Brain microvascular endothelial cell (primary cell): ENCODE measurements around the gene KAT6B.

ENCODE experiments used
- DNase-seq: peaks from one replicate; pipeline ENCODE4 v3.0.0-alpha.2; 2020
- H3K27ac ChIP-seq: fragments of 250-450 bp; sonication (Bioruptor Pico); 2 replicates; pipeline ENCODE4 v1.5.1; 2020; ENCODE audit warnings: mild to moderate bottlenecking, moderate library complexity
- H3K27me3 ChIP-seq: fragments of 250-450 bp; sonication (Bioruptor Pico); replicated peaks from 2 replicates; pipeline ENCODE4 v1.5.1; 2020; ENCODE audit warnings: mild to moderate bottlenecking
- H3K36me3 ChIP-seq: fragments of 250-450 bp; sonication (Bioruptor Pico); replicated peaks from 2 replicates; pipeline ENCODE4 v1.5.1; 2020; ENCODE audit warnings: mild to moderate bottlenecking
- H3K4me3 ChIP-seq: 2 replicates; pipeline ENCODE4 v1.5.1; 2011; ENCODE audit warnings: low read depth, mild to moderate bottlenecking, control low read depth, low read length, moderate library complexity
- in situ Hi-C: cut with HindIII; loops from 2 replicates; pipeline ENCODE4 v1.10.0; 2017; ENCODE audit warnings: low sequenced_read_pairs, low pct_ligation_motif_present
- TF ChIP-seq, protein P1 (sequence below): IDR thresholded peaks from 2 replicates; pipeline ENCODE4 v1.5.1; 2011; ENCODE audit warnings: low read depth, mild to moderate bottlenecking, moderate library complexity, low read length, control low read depth, inconsistent platforms; ENCODE audit errors: missing control alignments

Gene KAT6B

DNA sequence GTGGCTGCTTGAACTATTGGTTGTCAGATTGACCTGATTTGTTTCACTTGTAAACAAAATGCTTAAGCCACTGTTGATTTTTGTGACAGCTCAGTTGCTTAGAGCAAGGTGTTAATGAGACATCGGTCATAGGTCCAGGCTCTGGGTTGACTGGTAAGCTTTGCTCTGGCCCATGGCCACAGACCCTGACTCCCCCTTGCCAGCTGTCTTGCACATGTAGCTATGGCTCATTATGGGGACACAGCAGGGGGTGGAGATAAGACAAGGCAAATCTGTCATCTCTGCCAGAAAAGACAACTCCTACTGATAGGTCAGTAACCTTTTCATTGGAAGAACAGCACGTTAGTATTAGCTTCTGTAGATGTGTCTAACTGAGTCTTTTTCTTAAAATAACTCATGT, 95.3 kb downstream of the KAT6B start:
- H3K4me3 ChIP-seq, result no peak overlapping the region
- TF ChIP-seq, protein P1, sequence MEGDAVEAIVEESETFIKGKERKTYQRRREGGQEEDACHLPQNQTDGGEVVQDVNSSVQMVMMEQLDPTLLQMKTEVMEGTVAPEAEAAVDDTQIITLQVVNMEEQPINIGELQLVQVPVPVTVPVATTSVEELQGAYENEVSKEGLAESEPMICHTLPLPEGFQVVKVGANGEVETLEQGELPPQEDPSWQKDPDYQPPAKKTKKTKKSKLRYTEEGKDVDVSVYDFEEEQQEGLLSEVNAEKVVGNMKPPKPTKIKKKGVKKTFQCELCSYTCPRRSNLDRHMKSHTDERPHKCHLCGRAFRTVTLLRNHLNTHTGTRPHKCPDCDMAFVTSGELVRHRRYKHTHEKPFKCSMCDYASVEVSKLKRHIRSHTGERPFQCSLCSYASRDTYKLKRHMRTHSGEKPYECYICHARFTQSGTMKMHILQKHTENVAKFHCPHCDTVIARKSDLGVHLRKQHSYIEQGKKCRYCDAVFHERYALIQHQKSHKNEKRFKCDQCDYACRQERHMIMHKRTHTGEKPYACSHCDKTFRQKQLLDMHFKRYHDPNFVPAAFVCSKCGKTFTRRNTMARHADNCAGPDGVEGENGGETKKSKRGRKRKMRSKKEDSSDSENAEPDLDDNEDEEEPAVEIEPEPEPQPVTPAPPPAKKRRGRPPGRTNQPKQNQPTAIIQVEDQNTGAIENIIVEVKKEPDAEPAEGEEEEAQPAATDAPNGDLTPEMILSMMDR, result no peak
- DNase-seq, result peak; percentile 73
- no peak overlapping the region for H3K27ac ChIP-seq
- in situ Hi-C loops, result no loop called here
- H3K27me3 ChIP-seq, result no peaks in the 10 kb centered on the region
- H3K36me3 ChIP-seq, result no peaks in the 10 kb centered on the region

DNA sequence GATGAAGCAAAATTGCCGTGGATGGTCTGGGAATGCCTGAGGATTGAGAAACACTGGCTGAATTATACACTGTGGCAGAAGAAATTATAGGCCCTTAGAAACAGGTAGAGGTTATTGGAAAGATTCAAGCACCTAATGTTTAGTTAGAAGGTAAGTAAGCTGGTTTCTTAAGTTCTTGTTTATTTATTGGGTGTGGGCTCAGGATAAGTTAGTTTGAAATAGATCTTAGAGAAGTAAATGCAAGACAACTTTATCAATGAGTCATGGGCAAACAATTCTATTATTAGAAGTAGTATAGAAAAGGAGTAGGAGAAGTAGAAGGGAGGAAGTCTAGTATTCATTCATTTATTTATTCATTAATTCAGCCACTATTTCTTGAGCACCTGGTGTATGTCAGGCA, 96.5 kb downstream of the KAT6B start:
- Histone ChIP-seq H3K4me3 (no peak overlapping the region), H3K27me3 (no peaks in the 10 kb centered on the region), H3K27ac (no peak overlapping the region), H3K36me3 (no peaks in the 10 kb centered on the region)
- DNase-seq, result no peak
- in situ Hi-C loops, result no loop called here
- TF ChIP-seq, protein P1, result no peak

DNA sequence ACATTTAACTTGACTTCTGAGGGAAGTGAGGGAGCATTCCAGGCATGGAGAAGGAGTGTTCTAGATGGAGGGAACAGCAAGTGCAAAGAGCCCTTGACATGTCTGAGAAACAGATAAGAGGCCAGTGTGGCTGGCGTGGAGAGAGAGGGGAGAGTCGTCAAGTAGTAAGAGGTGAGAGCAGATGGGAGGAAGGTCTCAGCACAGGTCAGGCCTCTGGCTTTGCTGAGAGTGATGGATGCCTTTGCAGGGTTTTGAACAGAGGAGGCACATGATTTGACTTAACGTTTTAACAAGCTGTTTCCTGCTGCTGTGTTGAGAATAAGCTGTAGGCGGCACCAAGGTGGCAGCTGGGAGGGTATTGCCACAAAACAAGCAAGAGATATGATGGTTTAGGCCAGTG, 97.2 kb downstream of the KAT6B start:
- in situ Hi-C loops, result no loop called here
- Histone ChIP-seq H3K4me3 (no peak overlapping the region), H3K27ac (no peak overlapping the region), H3K36me3 (no peaks in the 10 kb centered on the region), H3K27me3 (no peaks in the 10 kb centered on the region)
- TF ChIP-seq, protein P1, result no peak
- no peak for DNase-seq

DNA sequence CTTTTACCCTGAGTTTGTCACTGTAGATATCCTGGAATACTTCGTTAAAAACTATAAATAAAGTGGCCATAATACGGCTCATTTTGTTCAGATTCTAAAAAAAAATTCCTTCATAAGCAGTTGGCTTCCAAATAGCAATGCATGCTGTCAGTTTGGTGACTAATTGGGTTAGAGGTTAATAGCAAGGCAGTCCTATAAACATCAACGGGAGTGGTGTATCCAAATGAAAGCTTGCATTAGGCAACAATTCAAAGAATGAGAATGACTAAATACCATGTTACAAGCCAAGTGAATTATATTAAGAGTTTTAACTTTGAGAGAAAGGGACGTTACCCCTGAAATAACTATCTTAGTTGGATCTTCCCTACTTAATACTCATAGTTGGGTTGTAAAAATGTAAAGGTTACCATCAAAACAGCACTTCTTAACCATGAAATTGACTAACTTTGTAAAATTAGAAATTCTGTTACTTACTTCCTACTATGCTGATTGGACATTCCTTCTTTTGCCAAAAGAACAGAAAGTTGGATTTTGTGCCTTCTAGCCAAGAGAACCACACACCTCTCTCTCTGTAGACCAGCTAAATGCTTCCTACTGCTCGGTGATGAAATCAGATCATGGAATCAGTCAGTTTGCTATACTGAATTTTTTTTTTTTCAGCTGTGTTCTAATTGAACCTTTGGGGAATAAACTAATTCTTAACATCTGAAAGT, 98.0 kb downstream of the KAT6B start:
- no peaks in the 10 kb centered on the region for H3K27me3 ChIP-seq
- H3K27ac ChIP-seq, result peak overlapping the region; percentile 27
- H3K4me3 ChIP-seq, result no peak overlapping the region
- TF ChIP-seq, protein P1, result no peak
- peak; percentile 55 for DNase-seq
- in situ Hi-C loops, result no loop called here
- H3K36me3 ChIP-seq, result no peaks in the 10 kb centered on the region

DNA sequence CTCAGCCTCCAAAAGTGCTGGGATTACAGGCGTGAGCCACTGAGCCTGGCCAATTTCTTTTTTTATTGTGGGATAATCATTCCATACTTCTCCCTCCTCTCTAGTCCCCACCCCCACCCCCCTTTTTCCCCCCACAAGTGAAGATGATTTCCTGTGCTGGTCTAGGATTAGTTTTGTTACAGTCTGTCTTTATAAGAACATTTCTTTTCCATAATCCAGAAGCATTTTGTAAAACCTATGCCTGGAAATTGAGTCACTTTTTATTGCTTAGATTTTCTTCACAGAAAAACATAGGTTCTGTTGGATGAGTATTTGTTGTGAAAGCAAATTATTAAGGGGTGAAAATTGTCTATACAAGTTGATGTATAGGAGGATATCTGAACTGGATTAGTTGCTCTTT, 98.9 kb downstream of the KAT6B start:
- Histone ChIP-seq H3K4me3 (no peak overlapping the region), H3K27ac (no peak overlapping the region), H3K36me3 (no peaks in the 10 kb centered on the region), H3K27me3 (no peaks in the 10 kb centered on the region)
- no peak for DNase-seq
- in situ Hi-C loops, result no loop called here
- TF ChIP-seq, protein P1, result no peak

DNA sequence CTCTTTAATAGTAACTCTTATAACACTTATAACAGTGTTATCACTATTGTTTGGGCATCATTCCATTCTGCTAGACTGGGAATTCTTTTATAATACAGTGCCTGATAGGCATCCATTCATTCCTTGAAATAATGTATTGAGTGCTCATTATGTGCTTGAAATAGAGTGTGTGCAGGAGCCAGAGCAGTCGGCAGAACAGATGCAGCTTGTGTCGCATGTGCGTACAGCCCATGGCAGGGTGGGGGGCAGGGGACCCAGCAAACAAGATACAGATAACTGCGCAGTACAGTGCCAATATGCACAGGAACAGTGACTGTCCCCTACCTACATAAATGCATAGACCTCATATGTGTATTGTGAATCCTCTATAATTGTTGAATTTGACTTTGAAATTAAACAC, 99.3 kb downstream of the KAT6B start:
- DNase-seq, result no peak
- in situ Hi-C loops, result no loop called here
- Histone ChIP-seq H3K27me3 (no peaks in the 10 kb centered on the region), H3K36me3 (no peaks in the 10 kb centered on the region), H3K4me3 (no peak overlapping the region), H3K27ac (no peak overlapping the region)
- TF ChIP-seq, protein P1, result no peak
